GM12878 (cell line): ENCODE data around the gene POLE4. TPM values are rescaled to one million over a fixed set of nuclear protein-coding genes. Genes with fewer than 3 reads are reported as not detected.

ENCODE experiments used
- CBFB ChIP-seq: IDR thresholded peaks from 2 replicates; pipeline ENCODE4 v1.6.1; 2016; ENCODE audit warnings: antibody characterized with exemption, low read depth
- CBX5 ChIP-seq: sonication (generic); IDR thresholded peaks from 2 replicates; pipeline ENCODE4 v1.6.1; 2016; ENCODE audit warnings: low read depth, moderate library complexity, mild to moderate bottlenecking, inconsistent platforms
- ELK1 ChIP-seq: IDR thresholded peaks from 2 replicates; pipeline ENCODE4 v1.6.1; 2012; ENCODE audit warnings: low read depth, low read length, improper control_type of control experiment
- ETV6 ChIP-seq, 2 experiments: fragments of 450-650 bp in 1 of 2; IDR thresholded peaks in 1 of 2; conservative IDR thresholded peaks in 1 of 2; 2 replicates each; pipeline ENCODE4 v1.6.1; 2014; ENCODE audit warnings: antibody characterized with exemption in 1 of 2, borderline replicate concordance in 1 of 2, low read depth in 1 of 2, mild to moderate bottlenecking in 1 of 2, moderate library complexity in 1 of 2
- PML ChIP-seq: IDR thresholded peaks from 2 replicates; pipeline ENCODE4 v1.6.1; 2012; ENCODE audit warnings: low read length, inconsistent platforms
- POU2F2 ChIP-seq: IDR thresholded peaks from 3 replicates; pipeline ENCODE4 v1.6.1; 2011; ENCODE audit warnings: low read depth, mild to moderate bottlenecking, low read length, borderline replicate concordance
- TAF1 ChIP-seq: IDR thresholded peaks from 2 replicates; pipeline ENCODE4 v1.6.1; 2011; ENCODE audit warnings: mild to moderate bottlenecking, low read depth, low read length, borderline replicate concordance
- ZBTB40 ChIP-seq: fragments of 450-650 bp; IDR thresholded peaks from 2 replicates; pipeline ENCODE4 v1.6.1; 2016; ENCODE audit warnings: mild to moderate bottlenecking, moderate library complexity, borderline replicate concordance
- polyA plus RNA-seq, 11 experiments: library from polyadenylated mRNA; depleted of rRNA in 4 of 11; unstranded in 6 of 11; stranded (reverse) in 5 of 11; fragments of >200 nt; fragmentation: Nextera tagmentation in 4 of 11; fragmentation: Illumina TruSeq in 1 of 11; extraction: Ambion mirVana in 4 of 11; extraction: Trizol in 1 of 11; gene quantifications; 1 replicate in 1 of 11; 2 replicates in 10 of 11; pipeline versions ENCODE4 v1.2.1 to v1.2.3, GENCODE V29; 2011 to 2016; ENCODE audit warnings: inconsistent platforms in 2 of 11, missing spikeins in 2 of 11, low read depth in 1 of 11
- total RNA-seq, 4 experiments: library from RNA; depleted of rRNA in 3 of 4; stranded (reverse); fragments of >200 nt in 3 of 4; fragmentation: Illumina TruSeq in 1 of 4; extraction: Trizol in 1 of 4; gene quantifications; 2 replicates each; pipeline versions ENCODE4 v1.2.1 to v1.2.3, GENCODE V29; 2013 to 2021
- TF ChIP-seq, protein P1 (sequence below): fragments of 150-350 bp; IDR thresholded peaks from 2 replicates; pipeline ENCODE4 v1.6.1; 2016; ENCODE audit warnings: low read depth, low read length

POLE4 gene
- total and polyA plus RNA-seq, 10 of the 15 experiments (the other 5 are each of a cell fraction or from before 2014, with no cell fraction given), result 38.5 to 221 (median 66.8) TPM

GRCh38 chr2:74975016-74975415, 16.6 kb downstream of the POLE4 start (continued):
- TF ChIP-seq ELK1 (no peak), ZBTB40 (no peak), TAF1 (no peak), POU2F2 (no peak), CBX5 (no peak), CBFB (no peak), PML (no peak), ETV6 (conservative IDR thresholded peaks at IDR 0.05 in 1 of 2, IDR thresholded peaks at IDR 0.05 in 1 of 2; ENCODE audit: borderline replicate concordance in 1 of 2, low read depth in 1 of 2) (no peak)
- TF ChIP-seq, protein P1, sequence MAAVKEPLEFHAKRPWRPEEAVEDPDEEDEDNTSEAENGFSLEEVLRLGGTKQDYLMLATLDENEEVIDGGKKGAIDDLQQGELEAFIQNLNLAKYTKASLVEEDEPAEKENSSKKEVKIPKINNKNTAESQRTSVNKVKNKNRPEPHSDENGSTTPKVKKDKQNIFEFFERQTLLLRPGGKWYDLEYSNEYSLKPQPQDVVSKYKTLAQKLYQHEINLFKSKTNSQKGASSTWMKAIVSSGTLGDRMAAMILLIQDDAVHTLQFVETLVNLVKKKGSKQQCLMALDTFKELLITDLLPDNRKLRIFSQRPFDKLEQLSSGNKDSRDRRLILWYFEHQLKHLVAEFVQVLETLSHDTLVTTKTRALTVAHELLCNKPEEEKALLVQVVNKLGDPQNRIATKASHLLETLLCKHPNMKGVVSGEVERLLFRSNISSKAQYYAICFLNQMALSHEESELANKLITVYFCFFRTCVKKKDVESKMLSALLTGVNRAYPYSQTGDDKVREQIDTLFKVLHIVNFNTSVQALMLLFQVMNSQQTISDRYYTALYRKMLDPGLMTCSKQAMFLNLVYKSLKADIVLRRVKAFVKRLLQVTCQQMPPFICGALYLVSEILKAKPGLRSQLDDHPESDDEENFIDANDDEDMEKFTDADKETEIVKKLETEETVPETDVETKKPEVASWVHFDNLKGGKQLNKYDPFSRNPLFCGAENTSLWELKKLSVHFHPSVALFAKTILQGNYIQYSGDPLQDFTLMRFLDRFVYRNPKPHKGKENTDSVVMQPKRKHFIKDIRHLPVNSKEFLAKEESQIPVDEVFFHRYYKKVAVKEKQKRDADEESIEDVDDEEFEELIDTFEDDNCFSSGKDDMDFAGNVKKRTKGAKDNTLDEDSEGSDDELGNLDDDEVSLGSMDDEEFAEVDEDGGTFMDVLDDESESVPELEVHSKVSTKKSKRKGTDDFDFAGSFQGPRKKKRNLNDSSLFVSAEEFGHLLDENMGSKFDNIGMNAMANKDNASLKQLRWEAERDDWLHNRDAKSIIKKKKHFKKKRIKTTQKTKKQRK, result no peak
